SJCRH30 (cell line): ENCODE data around the gene GLOD4. TPM values are rescaled to one million over a fixed set of nuclear protein-coding genes. Genes with fewer than 3 reads are reported as not detected.

Source experiments
- DNase-seq, 2 experiments: peaks; one replicate each; pipeline ENCODE4 v3.0.0-alpha.2; 2015 to 2020
- H3K27ac ChIP-seq: fragments of 250-450 bp; sonication (Bioruptor Pico); 2 replicates; pipeline ENCODE4 v1.5.1; 2020; ENCODE audit warnings: mild to moderate bottlenecking, moderate library complexity
- H3K27me3 ChIP-seq: fragments of 250-450 bp; sonication (Bioruptor Pico); 2 replicates; pipeline ENCODE4 v1.5.1; 2020; ENCODE audit warnings: mild to moderate bottlenecking, moderate library complexity
- H3K36me3 ChIP-seq: fragments of 250-450 bp; sonication (Bioruptor Pico); 2 replicates; pipeline ENCODE4 v1.5.1; 2020; ENCODE audit warnings: mild to moderate bottlenecking, moderate library complexity
- H3K4me1 ChIP-seq: fragments of 250-450 bp; sonication (Bioruptor Pico); 2 replicates; pipeline ENCODE4 v1.5.1; 2020; ENCODE audit warnings: mild to moderate bottlenecking, moderate library complexity
- H3K4me3 ChIP-seq: fragments of 250-450 bp; sonication (Bioruptor Pico); 2 replicates; pipeline ENCODE4 v1.5.1; 2020; ENCODE audit warnings: mild to moderate bottlenecking, moderate library complexity
- H3K9me3 ChIP-seq: fragments of 250-450 bp; sonication (Bioruptor Pico); replicated peaks from 2 replicates; pipeline ENCODE4 v1.5.1; 2020; ENCODE audit warnings: mild to moderate bottlenecking, moderate library complexity
- total RNA-seq: library from RNA; depleted of rRNA; stranded (reverse); fragments of >200 nt; shearing (Covaris generic); gene quantifications from 2 replicates; pipeline ENCODE4 v1.2.3, GENCODE V29; 2014; rRNA removed

The GLOD4 gene
- total RNA-seq, 1 experiment from 2014 or later = 45.0 TPM

DNA sequence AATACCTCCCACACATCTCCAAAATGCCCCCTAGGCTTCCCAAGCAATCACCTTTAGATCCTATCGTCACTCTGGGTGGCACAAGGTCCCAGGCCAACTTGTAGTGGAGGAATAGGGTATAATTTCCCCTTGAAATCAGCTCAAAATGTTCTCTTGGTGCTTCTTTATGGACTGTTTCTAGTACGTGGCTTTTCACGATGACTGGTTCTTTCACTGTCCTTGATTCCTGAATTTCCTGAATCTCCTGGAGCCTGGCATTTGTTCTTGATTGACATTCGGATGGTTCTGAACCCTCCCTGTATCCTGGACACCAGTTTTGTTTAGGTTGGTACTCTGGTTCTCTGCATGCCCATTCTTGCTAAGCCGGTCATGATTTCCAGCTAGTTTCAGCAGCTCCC lies 60.5 kb downstream of the GLOD4 start:
- no peaks in the 10 kb centered on the region for H3K27me3 ChIP-seq
- H3K9me3 ChIP-seq = no peaks in the 10 kb centered on the region
- H3K27ac ChIP-seq = no peak overlapping the region
- no peaks in the 10 kb centered on the region for H3K36me3 ChIP-seq
- no peak for DNase-seq
- H3K4me1 ChIP-seq = no peaks in the 10 kb centered on the region
- no peak overlapping the region for H3K4me3 ChIP-seq

DNA sequence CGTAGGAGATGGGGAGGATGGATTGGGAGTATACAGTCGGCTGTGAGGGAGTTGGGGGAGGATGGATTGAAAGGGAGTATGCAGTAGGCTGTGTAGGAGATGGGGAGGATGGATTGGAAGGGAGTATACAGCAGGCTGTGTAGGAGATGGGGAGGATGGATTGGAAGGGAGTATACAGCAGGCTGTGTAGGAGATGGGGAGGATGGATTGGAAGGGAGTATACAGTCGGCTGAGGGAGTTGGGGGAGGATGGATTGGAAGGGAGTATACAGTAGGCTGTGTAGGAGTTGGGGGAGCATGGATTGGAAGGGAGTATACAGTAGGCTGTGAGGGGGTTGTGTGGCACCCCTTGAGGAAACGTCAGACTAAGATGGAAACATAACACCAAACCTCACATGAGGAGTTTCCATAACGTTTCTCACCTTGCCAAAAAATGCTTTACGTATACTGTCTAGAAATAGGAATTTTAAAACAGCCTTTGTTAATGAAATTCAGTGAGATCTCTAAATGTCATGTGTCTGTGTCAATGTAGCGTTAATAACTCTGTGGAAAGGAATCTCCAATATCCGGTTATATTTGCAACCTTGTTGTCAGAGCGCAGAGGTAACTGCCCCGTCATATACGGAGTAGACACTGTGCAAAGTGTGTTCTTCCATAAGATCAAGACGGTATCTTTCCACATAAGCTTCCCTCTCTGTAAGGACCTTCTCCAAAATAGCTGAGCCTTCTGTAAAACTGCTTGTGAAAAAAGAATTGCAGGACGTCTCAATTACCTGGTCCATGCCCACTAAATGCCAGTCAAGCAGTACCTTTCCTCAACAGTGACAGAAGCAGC lies 61.2 kb downstream of the GLOD4 start:
- Histone ChIP-seq H3K27me3 (no peaks in the 10 kb centered on the region), H3K9me3 (no peaks in the 10 kb centered on the region), H3K4me1 (no peaks in the 10 kb centered on the region), H3K36me3 (no peaks in the 10 kb centered on the region), H3K27ac (no peak overlapping the region), H3K4me3 (no peak overlapping the region)
- DNase-seq = no peak

DNA sequence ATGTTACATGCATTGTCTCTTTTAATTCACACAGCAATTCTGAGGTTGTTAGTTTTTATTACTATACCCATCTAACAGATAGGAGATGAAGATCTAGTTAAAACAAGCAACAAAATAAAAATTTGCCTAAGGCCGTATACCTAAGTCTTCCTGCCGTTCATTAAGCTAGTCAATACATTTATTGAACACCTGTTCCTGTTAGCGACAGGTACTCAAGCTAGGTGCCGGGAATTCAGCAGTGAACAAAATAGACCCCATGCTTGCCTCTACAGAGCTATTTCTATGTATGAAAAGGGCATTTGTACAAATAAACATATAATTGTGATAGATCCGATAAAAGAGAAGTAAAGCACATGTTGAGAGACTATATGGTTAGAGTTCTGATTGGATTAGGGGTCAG lies 64.0 kb downstream of the GLOD4 start:
- H3K27ac ChIP-seq = no peak overlapping the region
- H3K4me1 ChIP-seq = no peaks in the 10 kb centered on the region
- no peaks in the 10 kb centered on the region for H3K36me3 ChIP-seq
- DNase-seq = no peak
- no peak overlapping the region for H3K4me3 ChIP-seq
- no peaks in the 10 kb centered on the region for H3K9me3 ChIP-seq
- no peaks in the 10 kb centered on the region for H3K27me3 ChIP-seq

Other genes with a start within 250 kb of the GLOD4 start
- gene VPS53, start 67.4 kb downstream of the GLOD4 start, total RNA-seq = 10.4 and 13.2 TPM in 2 replicates
- 11.0 and 12.3 TPM in 2 replicates for gene TLCD3A, start 49.7 kb downstream of the GLOD4 start, total RNA-seq
- 19.7 and 20.3 TPM in 2 replicates for gene GEMIN4, start 30.0 kb downstream of the GLOD4 start, total RNA-seq
- gene MRM3, start 73 bp upstream of the GLOD4 start, total RNA-seq = 12.4 and 16.0 TPM in 2 replicates
- gene NXN, start 197.5 kb upstream of the GLOD4 start, total RNA-seq = 32.8 and 35.2 TPM in 2 replicates
- 15.6 and 17.4 TPM in 2 replicates for gene TIMM22, start 214.8 kb upstream of the GLOD4 start, total RNA-seq